Measurements from ENCODE around the gene MBOAT7. TPM values are rescaled to one million over a fixed set of nuclear protein-coding genes. Genes with fewer than 3 reads are reported as not detected.
A peak's percentile ranks its signal among the peaks of the same experiment; 100 is the strongest.

Gene MBOAT7
- total RNA-seq, 2 experiments from 2014 or later, result 18.1 to 25.0 TPM

DNA sequence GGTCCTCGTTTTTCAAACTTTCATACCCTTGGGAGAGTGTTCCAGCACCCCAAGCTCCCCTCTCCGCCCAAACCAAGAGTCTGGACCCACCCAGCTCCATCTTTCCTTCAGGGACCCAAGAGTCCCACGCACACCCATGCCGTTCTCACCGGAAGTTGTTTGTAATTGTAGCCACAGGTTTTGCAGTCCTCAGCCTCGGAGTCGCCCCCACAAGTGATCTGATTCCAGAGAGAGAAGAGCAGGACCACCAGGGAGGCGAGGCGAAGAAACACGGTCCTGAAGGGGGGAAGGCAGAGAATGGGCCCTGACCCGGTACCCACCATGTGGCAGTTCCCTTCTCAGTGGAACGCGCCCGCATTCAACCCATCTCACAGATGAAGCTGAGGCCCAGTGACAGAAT lies 26.5 kb downstream of the MBOAT7 start:
- peak overlapping the region; percentile 70; the same call in 1 of the 2 replicates for H3K4me2 ChIP-seq (ENCODE audit: low read length)
- H4K20me1 ChIP-seq (ENCODE audit: insufficient read depth, low read length), result no peaks in the 10 kb centered on the region
- H3K27ac ChIP-seq (ENCODE audit: low read depth, low read length, poor library complexity, severe bottlenecking), result no peak overlapping the region
- POLR2A ChIA-PET, result no interaction called here
- peaks cover 6% of the 10 kb centered on the region; the same call in 1 of the 2 replicates for H3K79me2 ChIP-seq (ENCODE audit: insufficient read depth, low read depth, low read length)
- no peaks in the 10 kb centered on the region for H3K9me2 ChIP-seq (ENCODE audit: insufficient read depth, low read length)
- H3K4me1 ChIP-seq (ENCODE audit: insufficient read depth, low read length, poor library complexity, severe bottlenecking), result peaks cover 24% of the 10 kb centered on the region
- TF ChIP-seq CTCF (conservative IDR thresholded peaks at IDR 0.05; ENCODE audit: low read length), result no peak
- no peak for TF ChIP-seq EZH2phosphoT487 (IDR thresholded peaks at IDR 0.05; ENCODE audit: borderline replicate concordance, low read depth, low read length)
- H2AFZ ChIP-seq (ENCODE audit: low read length), result no peak overlapping the region
- no peak overlapping the region for H3K4me3 ChIP-seq (ENCODE audit: low read depth, low read length, poor library complexity, severe bottlenecking)
- H3K9me3 ChIP-seq (ENCODE audit: low read length), result no peaks in the 10 kb centered on the region
- BruUV-seq (replicated peaks), result no TSS peak
- intact Hi-C loops (cut with micrococcal nuclease; ENCODE audit: unreplicated experiment), result no loop called here
- peaks cover 3% of the 10 kb centered on the region; the same call in 1 of the 2 replicates for H3K36me3 ChIP-seq (ENCODE audit: insufficient read depth, low read length)
- DNase-seq (ENCODE audit: low spot score), result no peak
- CTCF ChIA-PET (ENCODE audit: unreplicated experiment), result no interaction called here

DNA sequence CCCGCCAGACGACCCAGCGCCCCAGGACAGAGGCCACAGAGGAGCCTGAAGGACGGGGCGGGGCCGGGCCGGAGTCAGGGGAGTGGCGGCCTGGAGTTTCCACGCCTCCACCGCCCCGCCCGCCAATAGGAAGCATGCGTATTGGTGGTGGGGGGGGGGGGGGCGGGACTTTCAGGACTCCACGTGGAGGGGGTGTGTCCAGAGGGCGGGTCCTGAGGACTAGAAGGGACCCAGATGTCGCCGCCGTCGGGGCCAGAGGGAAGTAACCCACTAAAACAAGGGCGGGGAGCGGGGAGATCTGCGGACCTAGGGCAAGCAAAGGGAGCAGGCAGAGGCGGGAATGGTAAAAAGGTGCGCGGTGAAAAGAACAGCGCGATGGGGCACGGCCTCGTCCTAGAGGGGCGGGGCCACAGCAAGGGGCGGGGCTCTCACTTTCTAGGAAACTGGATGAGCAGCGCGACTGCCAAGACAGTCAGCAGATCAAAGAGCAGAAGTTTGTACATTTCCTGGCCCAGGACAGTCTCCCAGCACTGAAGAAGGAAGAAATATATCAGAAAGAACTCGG lies 27.1 kb downstream of the MBOAT7 start:
- POLR2A ChIA-PET, result no interaction called here
- H4K20me1 ChIP-seq (ENCODE audit: insufficient read depth, low read length), result no peaks in the 10 kb centered on the region

More for the DNA sequence above, 27.1 kb downstream of the MBOAT7 start:
- peaks cover 24% of the 10 kb centered on the region for H3K4me1 ChIP-seq (ENCODE audit: insufficient read depth, low read length, poor library complexity, severe bottlenecking)
- peak; percentile 91 for DNase-seq (ENCODE audit: low spot score)
- no peaks in the 10 kb centered on the region for H3K9me2 ChIP-seq (ENCODE audit: insufficient read depth, low read length)
- no peak overlapping the region for H3K27ac ChIP-seq (ENCODE audit: low read depth, low read length, poor library complexity, severe bottlenecking)
- CTCF ChIA-PET (ENCODE audit: unreplicated experiment), result no interaction called here
- H3K79me2 ChIP-seq (ENCODE audit: insufficient read depth, low read depth, low read length), result peaks cover 6% of the 10 kb centered on the region; the same call in 1 of the 2 replicates
- TF ChIP-seq CTCF (conservative IDR thresholded peaks at IDR 0.05; ENCODE audit: low read length), result no peak
- H3K4me2 ChIP-seq (ENCODE audit: low read length), result peak overlapping the region; percentile 70
- no peak overlapping the region for H2AFZ ChIP-seq (ENCODE audit: low read length)
- no TSS peak for BruUV-seq (replicated peaks)
- H3K4me3 ChIP-seq (ENCODE audit: low read depth, low read length, poor library complexity, severe bottlenecking), result peak overlapping the region; percentile 45
- peaks cover 7% of the 10 kb centered on the region; the same call in 1 of the 2 replicates for H3K36me3 ChIP-seq (ENCODE audit: insufficient read depth, low read length)
- H3K9me3 ChIP-seq (ENCODE audit: low read length), result no peaks in the 10 kb centered on the region
- intact Hi-C loops (cut with micrococcal nuclease; ENCODE audit: unreplicated experiment), result no loop called here
